Measurements from ENCODE around the gene CFAP53.

CFAP53 gene

GRCh38 chr18:50306944-50307343, 40.6 kb upstream of the CFAP53 start:
- H3K27ac ChIP-seq (replicated peaks) = peak overlapping the region; percentile 85
- no peak for TF ChIP-seq SPI1 (IDR thresholded peaks at IDR 0.05; ENCODE audit: borderline replicate concordance, low read depth)
- TF ChIP-seq REST (IDR thresholded peaks at IDR 0.05; ENCODE audit: insufficient replicate concordance, low read depth) = no peak
- no peak for TF ChIP-seq GABPA (IDR thresholded peaks at IDR 0.05; ENCODE audit: low read depth)
- no peak for TF ChIP-seq POLR2AphosphoS5 (IDR thresholded peaks at IDR 0.05; ENCODE audit: low read depth)
- TF ChIP-seq, protein P1, sequence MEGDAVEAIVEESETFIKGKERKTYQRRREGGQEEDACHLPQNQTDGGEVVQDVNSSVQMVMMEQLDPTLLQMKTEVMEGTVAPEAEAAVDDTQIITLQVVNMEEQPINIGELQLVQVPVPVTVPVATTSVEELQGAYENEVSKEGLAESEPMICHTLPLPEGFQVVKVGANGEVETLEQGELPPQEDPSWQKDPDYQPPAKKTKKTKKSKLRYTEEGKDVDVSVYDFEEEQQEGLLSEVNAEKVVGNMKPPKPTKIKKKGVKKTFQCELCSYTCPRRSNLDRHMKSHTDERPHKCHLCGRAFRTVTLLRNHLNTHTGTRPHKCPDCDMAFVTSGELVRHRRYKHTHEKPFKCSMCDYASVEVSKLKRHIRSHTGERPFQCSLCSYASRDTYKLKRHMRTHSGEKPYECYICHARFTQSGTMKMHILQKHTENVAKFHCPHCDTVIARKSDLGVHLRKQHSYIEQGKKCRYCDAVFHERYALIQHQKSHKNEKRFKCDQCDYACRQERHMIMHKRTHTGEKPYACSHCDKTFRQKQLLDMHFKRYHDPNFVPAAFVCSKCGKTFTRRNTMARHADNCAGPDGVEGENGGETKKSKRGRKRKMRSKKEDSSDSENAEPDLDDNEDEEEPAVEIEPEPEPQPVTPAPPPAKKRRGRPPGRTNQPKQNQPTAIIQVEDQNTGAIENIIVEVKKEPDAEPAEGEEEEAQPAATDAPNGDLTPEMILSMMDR (IDR thresholded peaks at IDR 0.05; ENCODE audit: insufficient read depth, low read length) = no peak
- DNase-seq (ENCODE audit: low read depth in 1 of 2, low spot score in 1 of 2) = peak in 1 of 2 experiments; percentile 1
- H3K4me3 ChIP-seq (replicated peaks; ENCODE audit: insufficient read depth, low read length) = no peak overlapping the region; the same call in 1 of the 2 replicates
- no peaks in the 10 kb centered on the region for H3K27me3 ChIP-seq (ENCODE audit: insufficient read depth, poor library complexity, severe bottlenecking)

- no peak for DNase-seq (ENCODE audit: low read depth in 1 of 2, low spot score in 1 of 2)
- Histone ChIP-seq H3K4me3 (replicated peaks; ENCODE audit: insufficient read depth, low read length) (no peak overlapping the region), H3K27ac (replicated peaks) (no peak overlapping the region), H3K27me3 (ENCODE audit: insufficient read depth, poor library complexity, severe bottlenecking) (no peaks in the 10 kb centered on the region)
- TF ChIP-seq SPI1 (IDR thresholded peaks at IDR 0.05; ENCODE audit: borderline replicate concordance, low read depth) (no peak), GABPA (IDR thresholded peaks at IDR 0.05; ENCODE audit: low read depth) (no peak), POLR2AphosphoS5 (IDR thresholded peaks at IDR 0.05; ENCODE audit: low read depth) (no peak), REST (IDR thresholded peaks at IDR 0.05; ENCODE audit: insufficient replicate concordance, low read depth) (no peak)
- TF ChIP-seq, protein P1 (IDR thresholded peaks at IDR 0.05; ENCODE audit: insufficient read depth, low read length) = no peak
These were observed 34.8 kb upstream of the CFAP53 start for GRCh38 chr18:50301074-50301473.

DNA sequence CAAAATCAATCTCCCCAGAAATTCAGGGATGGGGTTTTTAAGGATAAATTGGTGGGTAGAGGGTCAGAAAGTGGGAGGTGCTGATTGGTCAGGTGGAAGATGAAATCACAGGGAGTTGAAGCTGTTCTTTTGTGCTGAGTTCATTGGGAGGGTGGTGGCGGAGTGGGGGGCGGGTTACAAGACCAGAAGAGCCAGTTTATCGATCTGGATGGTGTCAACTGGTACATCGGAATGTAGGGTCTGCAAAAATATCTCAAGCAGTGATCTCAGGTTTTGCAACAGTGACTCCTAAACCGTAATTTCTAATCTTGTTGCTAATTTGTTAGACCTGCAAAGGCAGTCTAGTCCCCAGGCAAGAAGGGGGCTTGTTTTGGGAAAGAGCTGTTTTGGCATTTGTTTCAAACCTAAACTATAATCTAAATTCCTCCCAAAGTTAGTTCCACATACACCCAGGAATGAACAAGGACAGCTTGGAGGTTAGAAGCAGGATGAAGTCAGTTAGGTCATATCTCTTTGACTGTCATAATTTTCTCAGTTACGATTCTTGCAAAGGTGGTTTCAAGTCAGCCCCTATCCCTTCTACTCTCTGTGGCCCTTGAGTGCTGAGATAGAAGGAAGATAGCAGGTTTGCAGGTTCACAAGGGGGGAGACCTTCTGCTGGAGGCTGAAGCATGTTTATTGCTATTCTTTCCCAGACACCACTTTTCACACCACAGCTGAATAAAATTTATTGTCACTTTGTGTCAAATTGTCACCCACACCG, 33.5 kb upstream of the CFAP53 start:
- no peak overlapping the region for H3K4me3 ChIP-seq (replicated peaks; ENCODE audit: insufficient read depth, low read length)
- H3K27ac ChIP-seq (replicated peaks) = no peak overlapping the region
- TF ChIP-seq SPI1 (IDR thresholded peaks at IDR 0.05; ENCODE audit: borderline replicate concordance, low read depth) (no peak), REST (IDR thresholded peaks at IDR 0.05; ENCODE audit: insufficient replicate concordance, low read depth) (no peak), GABPA (IDR thresholded peaks at IDR 0.05; ENCODE audit: low read depth) (no peak), POLR2AphosphoS5 (IDR thresholded peaks at IDR 0.05; ENCODE audit: low read depth) (no peak)
- TF ChIP-seq, protein P1 (IDR thresholded peaks at IDR 0.05; ENCODE audit: insufficient read depth, low read length) = no peak
- no peaks in the 10 kb centered on the region for H3K27me3 ChIP-seq (ENCODE audit: insufficient read depth, poor library complexity, severe bottlenecking)
- no peak for DNase-seq (ENCODE audit: low read depth in 1 of 2, low spot score in 1 of 2)
